ENCODE data around the gene SH3GL2.

The SH3GL2 gene

DNA sequence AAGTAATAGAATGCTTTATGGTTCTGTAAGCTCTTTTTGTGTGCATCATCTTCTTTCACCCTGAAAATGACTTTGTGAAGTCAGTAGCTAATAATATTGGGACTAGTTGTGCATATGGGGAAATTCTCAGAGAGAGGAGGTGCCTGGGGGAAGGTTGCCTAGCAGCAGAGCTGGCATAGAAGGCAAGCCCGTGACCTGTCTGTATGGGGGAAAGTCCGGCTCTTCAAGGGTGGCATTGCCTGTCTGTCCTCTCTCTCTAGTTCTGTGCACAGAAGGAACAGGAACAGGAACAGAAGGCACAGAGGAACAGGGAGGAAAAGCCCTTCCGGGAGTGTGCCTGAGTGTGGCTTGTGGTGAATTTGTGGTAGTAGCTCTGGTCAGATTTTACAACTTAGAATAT, 33.1 kb downstream of the SH3GL2 start:
- no peak for DNase-seq

DNA sequence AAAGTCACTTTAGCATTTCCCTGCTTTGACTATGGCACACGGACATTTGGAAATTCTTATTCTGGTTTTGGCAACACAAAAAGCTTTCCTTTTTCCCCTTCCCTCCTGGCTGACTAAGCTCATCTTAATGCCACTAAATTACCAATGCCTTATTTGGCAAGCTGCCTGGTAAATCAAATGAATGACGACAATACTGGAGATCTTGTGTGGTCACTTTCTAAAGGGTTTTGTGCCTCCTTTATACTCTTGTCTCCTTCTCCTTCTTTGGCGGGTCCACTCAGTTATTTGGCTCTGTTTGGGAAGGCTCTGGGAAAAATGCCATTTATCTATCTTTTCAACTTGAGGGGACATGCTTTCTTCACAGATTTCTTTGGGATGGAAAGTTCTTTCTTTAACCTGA, 34.9 kb downstream of the SH3GL2 start:
- DNase-seq, result peak; percentile 82

- DNase-seq, result no peak
These were observed 35.4 kb downstream of the SH3GL2 start for GRCh38 chr9:17614250-17614649.

DNA sequence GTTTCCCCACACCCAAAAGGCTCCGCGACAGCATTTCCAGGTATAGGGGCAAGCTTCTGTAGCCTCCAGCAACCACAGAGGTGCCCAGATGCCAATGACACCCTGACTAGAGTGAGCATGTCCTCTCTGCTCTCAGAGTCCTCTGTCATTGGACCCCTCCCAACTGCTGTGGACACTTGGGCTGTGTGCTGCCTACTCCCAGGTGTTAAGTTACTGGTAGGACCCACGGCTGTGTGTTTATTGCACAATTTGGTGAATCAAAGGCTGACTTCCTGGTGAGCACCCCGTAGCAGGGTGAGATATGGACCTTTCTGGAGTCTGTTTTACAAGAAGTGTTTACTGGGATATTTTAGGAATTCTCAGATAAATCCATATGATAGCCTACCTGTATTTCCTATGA, 36.0 kb downstream of the SH3GL2 start:
- DNase-seq, result peak; percentile 33

DNA sequence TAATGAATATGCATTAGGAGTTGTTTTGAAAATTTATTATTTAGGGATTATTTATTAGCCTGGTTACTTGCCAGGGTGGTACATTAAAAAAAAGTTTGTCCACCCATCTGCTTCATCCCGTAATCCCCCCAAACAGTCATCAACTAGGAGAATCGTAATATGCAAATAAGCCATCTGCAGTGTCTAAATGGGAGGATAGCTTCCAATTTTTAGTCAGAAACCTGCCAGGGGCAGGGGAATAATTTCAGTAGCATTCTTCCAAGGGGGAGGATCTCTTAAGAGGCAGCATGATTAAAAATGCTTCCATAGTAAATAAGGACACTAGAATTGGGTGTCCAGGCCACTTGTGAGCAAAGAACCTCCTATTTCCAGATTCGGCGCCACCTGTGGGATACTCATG, 43.3 kb downstream of the SH3GL2 start:
- no peak for DNase-seq

GRCh38 chr9:17622749-17623148, 43.9 kb downstream of the SH3GL2 start:
- no peak for DNase-seq

GRCh38 chr9:17623965-17624364, 45.1 kb downstream of the SH3GL2 start:
- no peak for DNase-seq

DNA sequence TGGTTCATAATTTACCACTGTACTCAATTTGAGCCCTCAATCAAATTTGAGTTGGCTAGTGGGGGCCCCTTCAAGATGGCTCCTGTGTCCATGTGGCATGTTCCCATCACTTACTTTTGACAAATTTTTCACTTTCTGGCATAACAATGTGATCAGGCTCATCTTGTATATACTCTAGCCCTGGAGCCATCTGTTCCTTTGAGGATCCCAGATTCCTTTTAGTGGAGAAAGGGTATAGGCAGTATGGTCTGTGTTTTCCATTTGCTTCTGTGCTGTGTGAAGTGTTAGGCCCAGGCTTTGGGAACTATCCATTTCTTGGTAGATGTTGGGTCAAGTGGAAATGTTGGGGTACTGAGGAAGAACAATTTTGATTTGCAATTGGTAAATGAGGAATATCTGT, 45.7 kb downstream of the SH3GL2 start:
- DNase-seq, result no peak

DNA sequence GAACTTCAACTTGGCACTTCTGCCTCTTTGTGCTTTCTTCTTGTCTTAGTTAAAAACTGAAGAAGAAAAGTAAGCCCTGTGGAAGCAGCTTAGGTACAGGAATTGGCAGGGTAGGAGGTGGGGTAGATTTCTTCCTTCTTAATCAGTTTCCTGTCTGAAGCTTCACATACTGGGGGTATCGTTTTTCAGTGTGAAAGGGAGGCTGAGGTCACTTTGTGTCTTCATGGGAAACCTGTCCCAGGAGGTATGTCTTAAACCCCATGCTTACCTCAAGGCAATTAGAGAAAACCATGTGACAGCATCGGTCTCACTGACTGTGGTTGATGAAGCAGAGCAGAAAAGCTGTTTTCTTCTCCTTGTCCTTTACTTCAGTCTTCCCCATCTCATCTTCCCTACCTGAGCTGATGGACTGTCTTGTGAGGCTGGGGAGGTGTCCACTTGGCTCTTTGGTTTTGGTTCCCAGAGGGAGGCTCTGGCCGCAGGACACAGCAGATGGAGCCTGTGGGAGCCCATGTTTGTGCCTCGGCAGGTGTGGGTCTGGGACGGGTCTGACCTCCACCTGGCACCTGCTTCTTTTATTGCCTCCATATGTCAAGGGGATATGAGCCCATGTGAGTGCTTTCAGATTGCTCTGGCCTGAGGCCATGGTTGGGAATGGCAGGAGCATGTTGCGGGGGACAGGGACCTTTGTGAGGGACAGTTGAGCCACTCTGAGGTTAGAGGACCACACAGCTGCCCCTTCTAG, 47.0 kb downstream of the SH3GL2 start:
- peak; percentile 13 for DNase-seq

GRCh38 chr9:17627641-17628040, 48.8 kb downstream of the SH3GL2 start:
- DNase-seq, result peak; percentile 67

DNA sequence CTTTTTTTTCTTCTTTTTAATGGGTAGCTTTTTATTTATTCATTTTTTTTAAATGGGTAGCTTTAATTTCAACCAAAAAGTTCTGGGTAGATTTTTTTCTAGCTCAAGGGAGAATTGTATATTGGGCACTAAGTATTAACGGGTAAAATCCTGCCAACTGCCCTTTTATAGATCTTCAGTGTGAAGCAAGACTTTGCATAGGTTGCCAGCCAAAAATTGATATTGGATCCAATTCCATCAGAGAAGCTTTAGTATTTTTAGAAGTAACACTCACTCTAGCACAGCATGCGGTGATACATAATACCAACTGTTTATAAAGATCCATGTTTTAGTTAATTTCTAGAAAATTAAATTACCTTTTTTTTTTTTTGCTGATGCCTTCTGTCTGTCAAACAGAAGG, 49.8 kb downstream of the SH3GL2 start:
- DNase-seq, result no peak

GRCh38 chr9:17630531-17630949, 51.7 kb downstream of the SH3GL2 start:
- no peak for DNase-seq

DNA sequence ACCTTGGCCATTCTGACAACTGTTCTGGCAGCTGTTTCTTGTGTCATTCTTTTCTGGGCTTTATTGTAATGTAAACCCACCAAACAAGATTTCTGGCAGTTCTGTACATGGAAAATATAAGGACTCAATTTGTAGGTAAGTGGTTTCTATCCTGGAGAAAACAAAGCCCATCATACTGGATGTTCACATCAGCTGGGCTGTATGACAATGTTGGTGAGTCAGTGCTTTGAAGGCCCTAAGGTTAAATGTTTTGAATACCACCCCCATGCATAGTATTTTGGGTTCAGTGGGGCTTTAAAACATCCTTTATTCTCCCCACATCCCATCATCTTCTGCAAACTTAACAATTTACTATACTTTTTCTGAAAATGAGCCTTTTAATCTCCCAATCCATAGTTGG, 52.5 kb downstream of the SH3GL2 start:
- peak; percentile 25 for DNase-seq

GRCh38 chr9:17632994-17633393, 54.1 kb downstream of the SH3GL2 start:
- DNase-seq, result no peak

DNA sequence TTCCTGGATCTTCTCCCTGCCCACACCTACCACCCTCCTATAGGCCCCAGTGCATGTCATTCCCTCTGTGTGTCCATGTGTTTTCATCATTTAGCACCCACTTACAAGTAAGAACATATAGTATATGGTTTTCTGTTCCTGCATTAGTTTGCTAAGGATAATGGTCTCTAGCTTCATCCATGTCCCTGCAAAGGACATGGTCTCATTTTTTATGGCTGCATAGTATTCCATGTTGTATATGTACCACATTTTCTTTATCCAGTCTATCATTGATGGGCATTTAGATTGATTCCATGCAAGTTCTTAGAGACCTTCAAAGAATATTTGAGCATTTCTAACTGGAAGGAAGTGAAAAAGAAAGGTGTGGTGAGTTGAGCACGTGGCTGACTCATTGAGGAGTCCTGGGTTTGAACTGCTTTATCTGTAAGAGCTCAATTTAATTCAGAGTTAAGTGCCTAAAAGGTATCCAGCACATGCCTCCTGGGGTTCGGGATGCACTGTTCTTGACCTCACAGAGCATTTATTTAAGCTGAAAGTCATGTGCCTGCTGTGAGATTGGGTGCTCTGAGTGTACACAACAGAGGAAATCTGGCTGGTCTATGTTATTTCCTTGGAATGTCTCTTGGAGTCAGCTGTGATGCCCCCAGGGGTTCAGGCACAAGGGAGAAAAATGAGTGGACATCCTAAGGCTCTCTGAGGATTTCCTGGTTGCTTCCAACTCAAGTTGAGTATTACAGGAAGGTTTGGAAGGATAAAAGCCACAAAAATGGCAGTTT, 56.4 kb downstream of the SH3GL2 start:
- DNase-seq, result no peak

DNA sequence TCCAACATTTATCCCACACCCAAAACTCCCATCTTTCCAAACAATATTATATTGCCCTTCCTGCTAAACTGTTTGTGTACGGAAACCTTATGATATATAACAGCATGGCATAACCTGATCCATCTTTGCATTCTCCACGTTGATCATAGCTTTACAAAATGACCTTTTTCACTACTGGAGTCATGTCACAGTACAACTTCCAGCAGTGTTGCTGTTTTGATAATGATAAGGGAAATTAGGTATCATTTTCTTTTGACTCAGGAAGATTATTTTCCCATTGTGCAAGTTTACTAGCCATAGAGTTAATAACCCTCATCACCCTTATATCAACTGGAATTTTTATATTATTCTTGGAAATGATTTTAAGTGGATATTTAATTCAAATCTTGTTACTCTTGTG, 57.5 kb downstream of the SH3GL2 start:
- DNase-seq, result no peak

GRCh38 chr9:17636821-17637220, 58.0 kb downstream of the SH3GL2 start:
- DNase-seq, result no peak

DNA sequence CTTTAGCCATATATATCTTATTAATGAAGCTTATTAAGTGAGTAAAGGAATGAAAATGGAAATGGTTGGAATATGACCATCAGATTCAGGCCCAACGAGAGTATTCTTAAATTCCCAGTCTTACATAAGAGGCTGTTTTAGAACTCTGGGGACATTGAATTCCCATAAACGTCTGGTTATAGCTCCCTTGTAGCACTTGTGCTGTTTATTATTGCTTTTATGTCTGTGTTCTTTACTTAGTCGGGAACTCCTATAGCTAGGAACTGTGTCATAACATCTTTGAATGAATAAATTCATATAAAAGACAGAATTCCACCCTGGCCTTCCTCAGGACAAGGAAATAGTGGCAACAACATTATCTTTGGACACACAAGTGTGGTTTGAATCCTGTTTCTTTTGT, 58.4 kb downstream of the SH3GL2 start:
- no peak for DNase-seq

GRCh38 chr9:17648516-17648915, 69.7 kb downstream of the SH3GL2 start:
- DNase-seq, result no peak

DNA sequence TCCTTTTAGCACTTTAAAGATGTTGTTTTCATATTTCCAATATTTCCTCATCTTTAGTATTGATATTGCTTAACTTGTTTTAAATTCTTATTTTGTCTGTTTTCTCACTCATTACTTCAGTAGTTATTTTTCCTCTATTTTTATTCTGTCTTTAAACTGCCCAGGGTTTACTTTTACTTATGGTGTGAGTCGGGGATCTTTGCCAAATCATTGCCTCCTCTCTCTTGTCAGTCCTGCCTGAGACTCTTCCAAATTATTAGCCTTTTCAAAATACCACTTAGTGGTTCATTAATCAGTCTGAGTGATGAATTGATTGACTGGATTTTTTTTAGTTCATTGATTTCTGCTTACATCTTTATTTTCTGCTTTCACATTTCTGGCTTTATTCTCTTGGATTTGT, 72.9 kb downstream of the SH3GL2 start:
- no peak for DNase-seq

GRCh38 chr9:17653947-17654465, 75.1 kb downstream of the SH3GL2 start:
- DNase-seq, result no peak

DNA sequence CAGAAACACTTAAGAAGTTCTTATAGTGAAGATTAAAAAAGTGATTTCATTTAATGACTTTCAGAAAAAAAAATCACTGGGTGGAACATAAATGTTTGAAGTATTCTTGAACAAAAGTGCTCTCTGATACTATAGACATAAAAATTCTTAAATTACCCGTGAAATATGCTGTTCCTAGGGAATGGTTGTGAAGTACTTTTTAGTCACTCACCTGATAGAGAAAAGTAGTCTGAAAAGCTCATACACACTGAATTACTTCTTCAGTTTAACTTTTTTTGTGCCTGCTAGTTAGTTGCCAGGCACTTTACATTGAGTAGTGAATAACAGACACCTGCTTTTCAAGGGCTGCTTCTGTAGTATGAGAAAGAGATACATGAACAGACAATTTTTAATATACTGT, 78.0 kb downstream of the SH3GL2 start:
- no peak for DNase-seq

GRCh38 chr9:17658237-17658636, 79.4 kb downstream of the SH3GL2 start:
- no peak for DNase-seq

DNA sequence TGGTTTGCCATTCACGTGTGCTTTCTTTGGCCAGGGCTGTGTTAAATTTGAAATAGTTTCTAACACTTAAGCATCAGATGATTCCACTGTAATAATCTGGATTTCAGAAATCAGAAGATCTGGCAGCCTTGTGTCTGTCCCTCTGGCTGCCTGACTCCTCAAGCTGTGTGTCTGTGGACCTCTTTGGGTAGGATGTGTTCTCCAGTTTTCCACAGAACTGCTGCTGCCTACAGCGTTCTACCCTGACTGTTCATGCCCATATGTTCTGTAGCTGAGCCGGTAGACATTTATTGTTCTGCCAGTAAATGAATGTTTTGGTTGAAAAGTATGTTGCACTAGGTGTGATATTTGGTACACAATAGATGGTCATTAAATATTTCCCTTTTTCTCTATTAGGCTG, 81.3 kb downstream of the SH3GL2 start:
- no peak for DNase-seq
